Epithelial cell of esophagus (primary cell): ENCODE results near the gene FAM13C.

Experiments
- DNase-seq: peaks from one replicate; pipeline ENCODE4 v3.0.0; 2010; ENCODE audit warnings: low read depth
- H3K4me3 ChIP-seq: 2 replicates; pipeline ENCODE4 v1.5.1; 2011; ENCODE audit warnings: mild to moderate bottlenecking, low read length, control low read depth
- TF ChIP-seq, protein P1 (sequence below): IDR thresholded peaks from 2 replicates; pipeline ENCODE4 v1.5.1; 2011; ENCODE audit warnings: low read depth, mild to moderate bottlenecking, low read length, control low read depth, inconsistent platforms; ENCODE audit not compliant: insufficient read depth; ENCODE audit errors: missing control alignments

The FAM13C gene

DNA sequence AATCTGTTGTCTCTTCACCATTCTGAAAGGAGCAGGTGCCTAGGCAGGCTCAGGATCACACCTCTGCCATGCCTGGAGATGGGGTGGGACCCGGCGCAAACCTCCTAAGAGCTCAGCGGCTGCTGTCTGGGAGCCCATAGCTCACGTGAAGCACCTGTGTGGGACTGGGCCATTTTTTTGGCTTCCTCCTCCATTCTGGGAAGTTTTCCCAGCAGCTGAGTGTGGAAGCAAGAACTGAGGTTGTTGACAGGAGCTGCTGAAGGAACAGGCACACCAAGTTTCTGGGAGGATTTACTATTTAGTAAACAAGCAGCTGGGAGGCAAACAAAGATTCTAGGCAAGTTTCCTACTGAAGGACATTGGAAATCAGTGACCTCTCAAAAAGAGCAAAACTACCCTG is 77.3 kb downstream of the FAM13C start:
- no peak overlapping the region for H3K4me3 ChIP-seq
- no peak for DNase-seq
- TF ChIP-seq, protein P1, sequence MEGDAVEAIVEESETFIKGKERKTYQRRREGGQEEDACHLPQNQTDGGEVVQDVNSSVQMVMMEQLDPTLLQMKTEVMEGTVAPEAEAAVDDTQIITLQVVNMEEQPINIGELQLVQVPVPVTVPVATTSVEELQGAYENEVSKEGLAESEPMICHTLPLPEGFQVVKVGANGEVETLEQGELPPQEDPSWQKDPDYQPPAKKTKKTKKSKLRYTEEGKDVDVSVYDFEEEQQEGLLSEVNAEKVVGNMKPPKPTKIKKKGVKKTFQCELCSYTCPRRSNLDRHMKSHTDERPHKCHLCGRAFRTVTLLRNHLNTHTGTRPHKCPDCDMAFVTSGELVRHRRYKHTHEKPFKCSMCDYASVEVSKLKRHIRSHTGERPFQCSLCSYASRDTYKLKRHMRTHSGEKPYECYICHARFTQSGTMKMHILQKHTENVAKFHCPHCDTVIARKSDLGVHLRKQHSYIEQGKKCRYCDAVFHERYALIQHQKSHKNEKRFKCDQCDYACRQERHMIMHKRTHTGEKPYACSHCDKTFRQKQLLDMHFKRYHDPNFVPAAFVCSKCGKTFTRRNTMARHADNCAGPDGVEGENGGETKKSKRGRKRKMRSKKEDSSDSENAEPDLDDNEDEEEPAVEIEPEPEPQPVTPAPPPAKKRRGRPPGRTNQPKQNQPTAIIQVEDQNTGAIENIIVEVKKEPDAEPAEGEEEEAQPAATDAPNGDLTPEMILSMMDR: no peak

DNA sequence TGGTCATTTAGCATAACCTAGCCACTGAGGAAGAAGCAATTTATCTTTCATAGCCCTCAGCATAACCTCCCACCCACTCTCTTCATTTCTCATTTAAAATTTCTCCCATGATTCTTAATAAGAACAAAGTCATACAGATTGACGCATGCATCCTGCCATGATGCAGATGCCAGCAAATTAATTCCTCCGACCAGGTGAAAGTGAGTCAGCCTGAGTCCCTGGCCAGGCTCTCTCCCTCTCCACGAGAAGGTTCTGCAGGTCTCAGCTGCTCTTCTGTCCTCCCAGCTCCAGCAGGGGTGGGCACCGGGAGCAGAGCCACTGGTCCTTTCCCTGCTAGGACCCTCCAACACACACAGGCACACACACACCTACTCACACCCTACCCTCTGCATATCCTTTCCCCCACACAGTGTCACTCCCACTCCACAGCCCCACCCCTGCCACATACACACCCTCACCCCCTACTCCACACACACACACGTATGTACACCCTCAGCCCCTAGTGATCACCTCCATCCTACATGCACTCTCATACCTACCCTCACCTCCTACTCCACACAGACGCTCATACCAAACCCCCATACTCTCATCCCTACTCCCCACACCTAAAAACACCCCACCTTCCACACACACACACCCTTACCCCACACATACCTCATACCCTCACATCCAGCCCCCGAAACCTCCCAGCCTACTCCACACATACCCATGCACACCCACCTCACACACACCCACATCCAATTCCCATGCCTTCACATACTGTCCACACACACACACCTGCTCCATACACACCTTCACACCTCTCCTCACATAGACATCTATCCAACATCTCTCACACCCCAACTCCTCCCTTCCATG is 78.0 kb downstream of the FAM13C start:
- DNase-seq: peak; percentile 30
- TF ChIP-seq, protein P1: no peak
- no peak overlapping the region for H3K4me3 ChIP-seq

DNA sequence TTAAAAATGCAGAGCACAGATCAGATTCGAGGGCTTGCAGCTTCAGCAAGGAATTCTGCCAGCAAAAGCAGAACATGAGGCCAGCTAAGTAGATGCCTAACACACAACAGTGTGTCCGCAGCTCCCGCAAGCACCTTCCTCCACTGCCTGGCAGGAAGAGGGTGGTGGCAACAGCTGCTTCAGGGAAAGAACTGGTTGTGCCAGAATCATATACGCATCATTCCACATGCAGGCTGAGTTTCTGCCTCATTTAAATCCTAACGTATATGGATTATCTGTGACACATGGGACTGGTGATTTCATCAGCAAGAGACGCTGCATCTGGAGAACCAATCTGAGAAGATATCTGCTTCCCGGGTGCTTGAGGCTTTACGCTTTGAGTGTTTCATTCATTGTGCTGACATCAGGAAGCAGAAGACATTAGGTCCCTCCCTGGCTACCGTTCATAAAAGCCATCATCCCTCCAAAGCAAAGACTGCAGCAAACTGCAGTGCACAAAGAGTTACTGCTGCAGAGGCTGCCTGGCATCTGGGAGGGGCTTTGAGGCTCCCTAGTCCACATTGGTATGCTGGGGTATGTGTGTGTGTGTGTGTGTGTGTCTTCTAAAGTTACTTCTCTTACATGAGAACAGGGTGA is 78.8 kb downstream of the FAM13C start:
- DNase-seq: peak; percentile 61
- H3K4me3 ChIP-seq: no peak overlapping the region

DNA sequence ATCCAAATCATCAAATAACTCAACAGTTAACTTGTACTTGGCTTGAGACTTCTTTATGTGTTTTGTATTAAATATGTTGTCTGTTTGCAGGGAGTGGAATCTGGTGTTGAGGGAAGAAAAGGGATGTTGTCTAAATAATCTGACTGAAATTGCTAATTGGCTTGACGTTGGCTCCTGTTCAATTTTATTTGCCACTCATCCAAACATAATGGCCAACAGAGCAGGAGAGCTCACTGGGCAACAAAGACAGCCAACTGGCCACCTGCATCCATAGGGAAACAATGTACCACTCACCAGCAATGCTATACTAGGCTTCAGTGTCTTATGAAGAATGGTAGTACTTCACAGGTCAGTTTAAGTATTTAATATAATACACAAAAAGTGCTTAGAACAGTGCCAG is 80.5 kb downstream of the FAM13C start:
- DNase-seq: no peak
- TF ChIP-seq, protein P1: no peak
- no peak overlapping the region for H3K4me3 ChIP-seq

More for the DNA sequence above, 78.8 kb downstream of the FAM13C start:
- TF ChIP-seq, protein P1: no peak

DNA sequence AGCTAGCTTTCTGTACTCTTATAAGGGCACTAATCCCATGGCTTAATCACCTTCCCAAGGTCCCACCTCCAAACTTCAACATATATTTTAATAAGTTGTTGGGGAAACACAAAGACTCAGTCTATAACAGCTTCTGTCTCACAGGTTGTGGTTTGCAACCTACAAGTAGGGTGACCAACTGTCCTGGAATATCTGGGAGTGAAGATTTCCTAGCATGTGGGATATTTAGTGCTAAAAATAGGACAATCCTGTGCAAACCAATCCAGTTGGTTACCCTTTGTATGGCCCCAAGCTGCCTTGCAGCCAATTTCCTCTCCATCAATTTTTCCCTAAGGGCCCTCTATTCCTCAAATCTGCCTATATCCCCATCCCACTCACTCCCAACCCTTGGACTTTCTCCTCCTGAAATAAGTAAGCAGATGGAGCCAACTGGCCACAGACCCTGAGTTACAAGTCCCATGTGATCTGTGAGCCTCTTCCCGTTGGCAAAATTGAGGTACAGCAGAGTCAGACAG is 82.3 kb downstream of the FAM13C start:
- TF ChIP-seq, protein P1: no peak
- no peak for DNase-seq

DNA sequence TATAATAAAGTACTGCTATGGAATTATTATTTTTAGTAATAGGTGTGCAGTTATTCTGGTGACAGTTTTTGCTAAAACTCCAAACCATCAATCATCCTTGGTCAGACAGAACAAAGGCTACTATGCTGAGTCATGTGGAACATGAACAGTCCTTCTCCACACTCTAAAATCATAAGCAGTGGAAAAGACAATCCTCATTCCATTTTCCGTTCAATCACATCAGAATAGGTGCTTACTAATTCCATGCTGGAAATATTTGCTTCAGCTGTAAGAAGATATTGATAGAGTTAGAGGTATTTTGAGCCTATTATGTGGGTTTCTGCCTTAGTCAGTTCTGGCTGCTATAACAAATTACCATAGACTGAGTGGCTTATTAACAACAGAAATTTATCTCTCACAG is 82.9 kb downstream of the FAM13C start:
- no peak for DNase-seq
- TF ChIP-seq, protein P1: no peak
- no peak overlapping the region for H3K4me3 ChIP-seq

More for the DNA sequence above, 82.3 kb downstream of the FAM13C start:
- no peak overlapping the region for H3K4me3 ChIP-seq

DNA sequence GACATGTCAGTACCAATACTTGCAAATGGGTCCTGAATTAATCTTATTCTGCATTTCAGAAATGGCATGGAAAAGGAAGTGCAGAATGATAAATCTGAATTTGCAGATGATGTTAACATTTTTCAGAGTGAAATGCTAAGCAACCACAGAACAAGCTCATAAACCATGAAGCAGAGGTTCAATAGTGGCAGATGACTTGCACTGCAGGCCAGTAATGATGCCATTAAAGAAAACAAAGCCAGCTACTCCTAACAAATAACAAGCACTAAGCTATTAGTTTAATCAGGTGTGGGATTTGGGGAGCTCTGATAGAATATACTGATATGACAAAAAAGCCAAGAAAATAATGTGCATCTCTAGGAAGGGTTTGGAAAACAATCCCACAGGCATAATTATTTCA is 85.4 kb downstream of the FAM13C start:
- TF ChIP-seq, protein P1: no peak
- no peak overlapping the region for H3K4me3 ChIP-seq
- no peak for DNase-seq
